ENCODE data around the gene FADS1.
A peak's percentile ranks its signal among the peaks of the same experiment; 100 is the strongest.

FADS1 gene

GRCh38 chr11:61793083-61793828, 23.5 kb downstream of the FADS1 start:
- no peak for DNase-seq

- peak; percentile 92 for DNase-seq
Observed at GRCh38 chr11:61792310-61793082, 24.3 kb downstream of the FADS1 start, which contains the start of the genes FEN1 and TMEM258. FEN1 (plus strand) TSS chr11:61792911; CDS start chr11:61795362, 2,451 bp downstream. TMEM258 (minus strand) TSS chr11:61792599; CDS start chr11:61792558, 41 bp downstream.

DNA sequence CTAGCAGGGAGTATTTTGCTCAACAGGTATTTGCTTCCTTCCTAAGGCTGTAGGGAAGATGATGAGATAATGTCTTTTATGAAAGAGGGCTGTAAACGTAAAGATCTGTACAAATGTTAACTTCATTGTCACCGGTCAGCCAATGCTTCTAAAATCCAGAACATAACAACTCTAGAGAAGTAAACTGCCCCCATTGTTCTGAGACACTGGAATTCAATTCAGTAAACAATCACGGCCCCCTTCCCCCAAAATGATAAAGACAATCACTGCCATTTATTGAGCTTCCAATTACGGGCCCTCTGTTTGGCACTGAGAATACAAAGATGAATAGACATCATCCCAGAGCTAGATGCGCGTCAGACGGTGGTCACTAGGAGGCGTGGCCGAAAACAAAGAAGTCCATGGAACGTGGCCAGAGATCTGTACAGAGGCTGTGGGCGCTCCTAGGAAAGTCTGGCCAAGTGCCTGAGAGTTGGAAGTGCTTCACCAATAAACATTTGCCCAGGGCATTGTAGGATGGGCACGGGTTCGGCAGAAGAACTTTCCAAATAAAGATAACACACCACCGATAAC, 25.0 kb downstream of the FADS1 start:
- peak; percentile 79 for DNase-seq

DNA sequence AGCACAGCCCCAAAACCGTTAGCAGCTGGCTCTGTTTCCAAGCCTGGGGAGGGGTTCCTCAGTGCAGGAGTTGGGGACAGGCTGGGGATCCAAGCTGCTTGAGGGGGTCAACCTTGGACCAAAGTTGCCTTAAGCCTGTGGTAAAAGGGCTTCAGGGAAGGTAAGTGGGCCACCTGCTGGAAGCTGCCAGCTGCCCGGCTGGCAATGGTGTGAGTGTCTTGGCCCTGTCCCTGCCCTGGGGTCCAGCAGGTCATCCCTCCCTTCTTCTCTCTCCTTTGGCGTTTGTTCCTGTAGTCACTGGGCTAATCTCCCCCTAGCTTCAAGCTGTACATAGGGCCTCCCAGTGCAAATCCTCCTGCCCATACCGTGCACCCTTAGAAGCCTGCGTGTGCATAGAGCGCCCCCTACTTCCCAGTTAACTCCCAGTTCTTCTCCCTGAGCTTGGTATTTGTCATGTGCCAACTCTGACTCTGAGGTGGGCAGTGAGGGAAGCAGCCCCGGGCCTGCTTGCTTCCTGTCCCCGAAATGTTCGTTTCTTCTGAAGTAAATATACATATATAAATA, 28.8 kb downstream of the FADS1 start:
- no peak for DNase-seq

GRCh38 chr11:61785837-61786402, 30.9 kb downstream of the FADS1 start:
- no peak for DNase-seq

DNA sequence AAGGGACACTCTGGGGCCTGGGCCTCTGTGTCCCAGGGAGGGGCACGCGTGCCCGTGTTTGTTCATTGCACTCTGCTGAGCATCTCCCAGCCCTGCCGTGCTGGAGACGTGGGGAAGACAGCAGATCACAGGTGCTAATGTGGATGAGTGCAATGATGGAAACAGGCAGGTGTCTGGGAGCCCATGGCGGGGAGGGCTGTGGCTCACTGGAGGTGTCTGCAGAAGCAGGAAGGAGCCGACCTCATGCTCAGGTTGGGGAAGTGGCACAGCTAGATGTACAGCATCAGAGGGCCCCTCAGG, 32.3 kb downstream of the FADS1 start:
- no peak for DNase-seq

DNA sequence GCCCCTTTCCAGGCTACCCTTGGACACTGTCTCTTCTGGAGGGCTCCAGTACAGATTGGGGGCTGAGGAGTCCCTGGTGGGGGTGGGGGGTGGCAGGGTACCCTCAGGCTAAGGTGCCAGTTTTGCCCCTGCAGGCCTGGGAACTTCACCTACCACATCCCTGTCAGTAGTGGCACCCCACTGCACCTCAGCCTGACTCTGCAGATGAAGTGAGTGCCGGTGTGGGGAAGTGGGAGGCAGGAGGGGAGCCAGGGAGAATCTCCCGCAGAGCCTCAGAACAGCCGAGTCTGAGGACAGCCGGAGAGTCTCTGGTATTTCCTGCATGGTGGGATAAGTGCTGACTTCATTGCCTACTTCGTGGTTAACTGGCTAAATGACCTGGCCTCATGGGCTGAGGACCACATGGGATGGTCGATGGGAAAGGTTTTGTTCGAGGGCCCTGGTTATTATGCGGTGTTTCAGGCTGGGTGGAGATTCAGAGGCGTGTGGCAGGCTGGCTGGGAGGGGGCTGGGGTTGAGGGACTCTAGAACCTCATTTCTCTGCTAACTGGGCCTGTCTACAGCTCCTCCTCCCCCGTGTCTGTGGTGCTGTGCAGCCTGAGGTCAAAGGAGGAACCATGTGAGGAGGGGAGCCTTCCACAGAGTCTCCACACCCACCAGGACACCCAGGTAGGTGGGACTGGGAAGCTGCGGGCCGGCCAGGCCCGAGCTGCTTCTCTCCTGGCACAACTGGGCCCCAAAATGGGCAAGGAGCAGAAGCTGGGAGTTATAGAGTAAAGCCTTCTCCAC, 32.9 kb downstream of the FADS1 start:
- no peak for DNase-seq

- DNase-seq: no peak
Observed at GRCh38 chr11:61782841-61783240, 34.0 kb downstream of the FADS1 start.

GRCh38 chr11:61782299-61782698, 34.5 kb downstream of the FADS1 start:
- no peak for DNase-seq

GRCh38 chr11:61781585-61781984, 35.2 kb downstream of the FADS1 start:
- no peak for DNase-seq

- no peak for DNase-seq
Observed at GRCh38 chr11:61780581-61781162, 36.1 kb downstream of the FADS1 start.

- DNase-seq: no peak
Observed at GRCh38 chr11:61779666-61780525, 36.9 kb downstream of the FADS1 start.

GRCh38 chr11:61778920-61779650, 37.7 kb downstream of the FADS1 start:
- no peak for DNase-seq

DNA sequence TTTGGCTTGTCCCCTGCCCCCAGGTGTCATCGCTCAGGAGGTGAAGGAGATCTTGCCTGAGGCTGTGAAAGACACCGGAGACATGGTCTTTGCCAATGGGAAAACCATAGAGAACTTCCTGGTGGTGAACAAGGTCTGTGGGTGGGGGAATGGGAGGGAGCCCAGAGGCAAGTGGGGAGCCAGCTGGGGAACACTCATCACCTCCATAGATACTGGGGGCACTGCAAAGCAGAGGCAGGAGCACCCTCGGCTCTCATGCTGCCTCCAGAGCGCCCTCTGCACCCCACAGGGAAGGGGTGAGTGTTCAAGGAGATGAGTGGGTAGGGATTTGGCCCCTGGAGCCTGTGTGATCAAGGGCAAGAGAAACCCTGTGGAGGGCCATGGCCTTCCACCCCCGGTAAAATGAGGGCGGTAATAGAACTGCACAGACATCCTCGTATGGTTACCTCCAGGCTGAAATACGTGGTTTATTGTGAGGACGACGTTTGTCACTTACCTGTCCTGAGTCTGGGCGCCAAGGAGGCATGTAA, 38.4 kb downstream of the FADS1 start:
- no peak for DNase-seq

- DNase-seq: no peak
Observed at GRCh38 chr11:61777234-61778090, 39.3 kb downstream of the FADS1 start.

DNA sequence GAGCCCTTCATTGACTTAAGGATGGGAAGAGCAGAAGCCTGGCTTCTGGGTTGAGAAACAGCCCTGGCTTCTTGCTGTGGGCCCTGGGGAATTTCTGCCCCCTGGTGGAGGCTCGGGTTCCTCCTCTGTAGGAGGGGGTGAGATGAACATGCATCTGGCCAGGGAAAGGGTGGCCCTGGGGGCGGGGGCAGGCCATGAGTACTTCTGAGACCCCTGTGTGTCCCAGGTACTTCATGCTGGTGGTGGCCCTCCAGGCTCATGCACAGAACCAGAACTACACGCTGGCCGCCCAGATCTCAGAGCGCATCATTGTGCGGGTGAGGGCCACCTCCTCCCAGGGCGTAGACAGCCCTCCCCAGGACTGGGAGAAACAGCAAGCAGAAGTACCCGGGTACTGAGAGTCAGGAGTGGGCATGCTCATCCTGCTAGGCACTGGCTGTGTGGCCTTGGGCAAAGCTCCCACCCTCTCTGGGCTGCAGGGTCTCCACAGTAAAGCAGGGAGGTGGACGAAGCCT, 40.2 kb downstream of the FADS1 start:
- peak; percentile 16 for DNase-seq

- DNase-seq: no peak
Observed at GRCh38 chr11:61775606-61776554, 40.9 kb downstream of the FADS1 start.

GRCh38 chr11:61775106-61775505, 41.7 kb downstream of the FADS1 start:
- DNase-seq: no peak

Measured in NCI-H1092 (cell line).